PC-9 (cell line): ENCODE measurements around the gene TMPRSS7.

ENCODE experiments used
- CTCF ChIP-seq: fragments of 200-600 bp; sonication (generic); conservative IDR thresholded peaks from 2 replicates; pipeline ENCODE4 v1.6.1; 2017; ENCODE audit warnings: mixed run types, antibody characterized with exemption, mild to moderate bottlenecking, moderate library complexity
- EZH2 ChIP-seq: fragments of 200-600 bp; sonication (generic); IDR thresholded peaks from 2 replicates; pipeline ENCODE4 v1.8.0; 2017; ENCODE audit warnings: antibody characterized with exemption, low read depth

GRCh38 chr3:112034436-112034835, at the start of gene TMPRSS7:
- TF ChIP-seq EZH2: no peak
- TF ChIP-seq CTCF: no peak
